HG02852 (cell line): ENCODE data around the gene CLIP3.
"Not testable (repeated sequence)": the region's sequence is repeated elsewhere in the genome, so short reads cannot be mapped to it uniquely, and the experiment has no call there.

Experiments
- ATAC-seq: cut with Tn5 transposase; IDR thresholded peaks from one replicate; pipeline ENCODE4 v1.9.1; 2021; ENCODE audit warnings: mild to moderate bottlenecking, moderate library complexity; ENCODE audit not compliant: unreplicated experiment

CLIP3 gene, protein sequence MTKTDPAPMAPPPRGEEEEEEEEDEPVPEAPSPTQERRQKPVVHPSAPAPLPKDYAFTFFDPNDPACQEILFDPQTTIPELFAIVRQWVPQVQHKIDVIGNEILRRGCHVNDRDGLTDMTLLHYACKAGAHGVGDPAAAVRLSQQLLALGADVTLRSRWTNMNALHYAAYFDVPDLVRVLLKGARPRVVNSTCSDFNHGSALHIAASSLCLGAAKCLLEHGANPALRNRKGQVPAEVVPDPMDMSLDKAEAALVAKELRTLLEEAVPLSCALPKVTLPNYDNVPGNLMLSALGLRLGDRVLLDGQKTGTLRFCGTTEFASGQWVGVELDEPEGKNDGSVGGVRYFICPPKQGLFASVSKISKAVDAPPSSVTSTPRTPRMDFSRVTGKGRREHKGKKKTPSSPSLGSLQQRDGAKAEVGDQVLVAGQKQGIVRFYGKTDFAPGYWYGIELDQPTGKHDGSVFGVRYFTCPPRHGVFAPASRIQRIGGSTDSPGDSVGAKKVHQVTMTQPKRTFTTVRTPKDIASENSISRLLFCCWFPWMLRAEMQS

GRCh38 chr19:36032251-36033104 is at the start of gene CLIP3:
TSS of gene CLIP3 (minus strand) at chr19:36032873. CDS start at chr19:36032357, 516 bp downstream.
- no peak for ATAC-seq

DNA sequence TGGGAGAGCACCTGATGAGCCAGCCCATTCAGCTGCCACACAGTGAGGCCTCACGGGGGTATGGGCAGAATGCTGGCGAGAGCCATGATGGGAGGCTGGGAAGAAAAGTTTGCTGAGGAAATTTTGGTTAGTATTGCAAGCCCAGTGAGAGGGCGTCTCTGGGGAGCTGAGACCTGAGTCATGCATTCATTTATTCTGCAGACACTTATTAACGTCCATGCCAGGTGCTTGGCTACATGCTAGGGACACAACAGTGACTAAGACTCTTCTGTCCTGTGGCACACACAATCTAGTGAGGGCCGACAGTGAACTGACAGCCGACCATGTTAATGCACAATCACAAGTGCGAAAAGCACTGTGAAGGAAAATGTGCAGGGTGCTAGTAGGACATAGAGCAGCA is 49.2 kb upstream of the CLIP3 start:
- ATAC-seq = no peak

GRCh38 chr19:36081385-36081784 is 48.7 kb upstream of the CLIP3 start:
- ATAC-seq = no peak

- no peak for ATAC-seq
Observed at GRCh38 chr19:36079389-36079945, 46.8 kb upstream of the CLIP3 start.

GRCh38 chr19:36073121-36073876 is 40.6 kb upstream of the CLIP3 start:
- ATAC-seq = no peak

DNA sequence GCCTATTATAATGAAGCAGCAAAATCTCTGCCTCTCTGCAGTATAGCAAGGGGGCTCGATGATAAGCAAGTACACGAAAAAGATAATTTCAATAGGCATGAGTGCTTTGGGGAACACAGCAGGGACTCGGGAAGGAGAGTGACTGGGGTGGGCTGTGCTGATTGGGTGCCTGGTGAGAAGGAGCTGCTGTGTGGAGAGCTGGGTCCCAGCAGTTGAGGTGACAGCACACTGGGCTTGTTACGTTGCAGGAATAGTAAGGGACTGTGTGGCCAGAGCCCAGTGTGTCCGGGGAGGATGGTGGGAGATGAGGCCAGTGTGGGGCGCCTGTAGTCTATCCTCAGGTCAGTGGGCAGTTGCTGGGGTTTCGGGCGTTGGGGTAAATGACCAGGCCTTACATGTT is 39.4 kb upstream of the CLIP3 start:
- ATAC-seq = no peak

GRCh38 chr19:36068810-36069499 is 36.3 kb upstream of the CLIP3 start:
- ATAC-seq = not testable (repeated sequence)

- ATAC-seq = no peak
Observed at GRCh38 chr19:36067681-36068080, 35.0 kb upstream of the CLIP3 start.

DNA sequence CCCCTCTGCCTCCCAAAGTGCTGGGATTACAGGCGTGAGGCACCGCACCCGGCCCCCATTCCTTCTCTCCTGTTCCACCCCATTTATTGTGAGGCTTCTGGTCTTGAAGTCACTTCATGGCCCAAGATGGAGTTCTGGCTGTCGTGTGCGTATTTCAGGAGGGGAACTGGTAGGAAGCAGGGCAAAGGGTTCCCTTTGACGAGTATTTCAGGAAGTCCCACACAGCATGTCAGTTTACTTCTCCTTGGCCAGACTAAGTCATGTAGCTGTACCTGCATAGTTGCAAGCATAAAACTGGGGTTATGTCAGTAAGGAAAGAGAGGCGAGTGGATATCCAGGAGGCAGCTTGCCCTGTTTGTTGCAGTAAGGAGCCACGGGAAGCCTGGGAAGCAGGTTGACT is 32.2 kb upstream of the CLIP3 start:
- no peak for ATAC-seq

GRCh38 chr19:36061367-36061766 is 28.7 kb upstream of the CLIP3 start:
- no peak for ATAC-seq

DNA sequence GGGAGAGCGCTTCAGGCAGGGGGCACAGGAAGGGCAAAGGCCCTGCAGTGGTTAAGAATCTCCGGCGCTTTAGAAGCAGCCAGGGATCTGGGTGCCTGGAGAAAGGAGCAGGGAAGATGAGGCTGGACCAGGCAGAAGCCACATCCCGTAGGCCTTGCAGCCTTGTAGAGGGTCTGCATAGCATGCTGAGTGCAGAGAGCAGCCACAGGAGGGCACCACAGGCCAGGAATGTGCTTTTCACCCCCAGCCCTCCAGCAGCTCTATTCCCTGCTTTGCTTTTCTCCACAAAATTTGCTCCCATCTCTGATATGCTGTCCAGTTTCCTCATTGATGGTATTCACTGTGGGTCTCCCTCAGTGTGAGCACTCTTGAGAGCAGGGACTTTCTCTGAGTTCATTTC is 27.8 kb upstream of the CLIP3 start:
- no peak for ATAC-seq

GRCh38 chr19:36059180-36059910 is 26.7 kb upstream of the CLIP3 start:
- ATAC-seq = no peak

- ATAC-seq = no peak
Observed at GRCh38 chr19:36058481-36059179, 26.0 kb upstream of the CLIP3 start.

GRCh38 chr19:36054733-36055686 is 22.3 kb upstream of the CLIP3 start, which contains the start of gene WDR62:
TSS of gene WDR62 (plus strand) at chr19:36054897. CDS start at chr19:36054972, 75 bp downstream.
- peak; percentile 67 for ATAC-seq

GRCh38 chr19:36054119-36054732 is 21.6 kb upstream of the CLIP3 start, which contains the start of gene THAP8:
TSS of gene THAP8 (minus strand) at chr19:36054285. CDS start at chr19:36054217, 68 bp downstream.
- peak; percentile 76 for ATAC-seq

- ATAC-seq = no peak
Observed at GRCh38 chr19:36051637-36052036, 19.0 kb upstream of the CLIP3 start.

DNA sequence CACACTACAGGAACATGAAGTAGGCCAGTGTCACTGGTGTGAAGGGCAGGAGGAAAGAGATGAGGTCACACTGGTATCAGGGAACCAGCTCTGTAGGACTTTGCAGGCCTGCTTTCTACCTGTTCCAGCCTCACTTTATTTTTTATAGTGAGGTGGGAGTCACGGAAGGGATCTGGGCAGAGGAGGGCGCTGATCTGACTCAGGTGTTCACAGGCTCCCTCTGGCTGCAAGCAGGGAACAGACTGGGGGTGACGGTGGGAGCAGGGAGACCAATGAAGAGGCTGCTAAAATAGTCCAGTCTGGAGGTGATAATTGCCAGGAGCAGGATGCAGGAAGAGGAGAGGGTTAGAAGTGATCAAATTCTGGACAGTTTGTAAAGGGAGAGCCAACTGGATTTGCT is 18.6 kb upstream of the CLIP3 start:
- ATAC-seq = no peak
